KMS-11 (cell line): ENCODE results near the gene TMEM238.
A peak's percentile ranks its signal among the peaks of the same experiment; 100 is the strongest.
"Not testable (repeated sequence)": the region's sequence is repeated elsewhere in the genome, so short reads cannot be mapped to it uniquely, and the experiment has no call there.

Experiments
- H2AFZ ChIP-seq: fragments of 200-600 bp; sonication (generic); 2 replicates; pipeline ENCODE4 v1.6.1; 2016; ENCODE audit warnings: antibody characterized with exemption, mixed run types, low read depth
- H3K27ac ChIP-seq: fragments of 200-600 bp; sonication (generic); 2 replicates; pipeline ENCODE4 v1.6.1; 2016; ENCODE audit warnings: mild to moderate bottlenecking, mixed run types
- H3K27me3 ChIP-seq: fragments of 200-600 bp; sonication (generic); 2 replicates; pipeline ENCODE4 v1.6.1; 2017; ENCODE audit warnings: mild to moderate bottlenecking, low read depth, mixed run types, moderate library complexity; ENCODE audit not compliant: insufficient read depth
- H3K36me3 ChIP-seq: fragments of 200-600 bp; sonication (generic); 2 replicates; pipeline ENCODE4 v1.6.1; 2017; ENCODE audit warnings: mild to moderate bottlenecking, mixed run types; ENCODE audit not compliant: insufficient read depth
- H3K4me1 ChIP-seq: fragments of 200-600 bp; sonication (generic); 2 replicates; pipeline ENCODE4 v1.6.1; 2016; ENCODE audit warnings: mild to moderate bottlenecking, low read depth, mixed run types; ENCODE audit not compliant: poor library complexity, severe bottlenecking
- H3K4me2 ChIP-seq: fragments of 200-600 bp; sonication (generic); 2 replicates; pipeline ENCODE4 v1.7.0; 2016; ENCODE audit warnings: mild to moderate bottlenecking, mixed run types
- H3K4me3 ChIP-seq: fragments of 200-600 bp; sonication (generic); IDR thresholded peaks from 2 replicates; pipeline ENCODE4 v1.6.1; 2017; ENCODE audit warnings: low read depth, low read length, mixed read lengths; ENCODE audit not compliant: insufficient read depth
- H3K79me2 ChIP-seq: fragments of 200-600 bp; sonication (generic); 2 replicates; pipeline ENCODE4 v1.6.1; 2016; ENCODE audit warnings: low read depth, mixed run types; ENCODE audit not compliant: insufficient read depth
- H3K9ac ChIP-seq: fragments of 200-600 bp; sonication (generic); 2 replicates; pipeline ENCODE4 v1.6.1; 2016; ENCODE audit warnings: mild to moderate bottlenecking, mixed run types
- H4K20me1 ChIP-seq: fragments of 200-600 bp; sonication (generic); 2 replicates; pipeline ENCODE4 v1.6.1; 2016; ENCODE audit warnings: mild to moderate bottlenecking, mixed run types; ENCODE audit not compliant: insufficient read depth
- CTCF ChIP-seq: fragments of 200-600 bp; sonication (generic); conservative IDR thresholded peaks from 2 replicates; pipeline ENCODE4 v1.6.1; 2017; ENCODE audit warnings: low read depth, mild to moderate bottlenecking, antibody characterized with exemption, low read length, moderate library complexity, mixed read lengths

TMEM238 gene

GRCh38 chr19:55419103-55419502 lies 35.0 kb upstream of the TMEM238 start:
- no peak overlapping the region for H3K4me2 ChIP-seq

GRCh38 chr19:55418185-55418584 lies 34.1 kb upstream of the TMEM238 start:
- Histone ChIP-seq H3K27me3 (peaks cover 64% of the 10 kb centered on the region), H3K9ac (no peak overlapping the region), H3K27ac (no peak overlapping the region), H3K4me3 (no peak overlapping the region), H3K36me3 (no peaks in the 10 kb centered on the region), H4K20me1 (no peaks in the 10 kb centered on the region), H3K79me2 (no peaks in the 10 kb centered on the region), H2AFZ (no peak overlapping the region), H3K4me1 (no peaks in the 10 kb centered on the region), H3K4me2 (no peak overlapping the region)
- TF ChIP-seq CTCF = peak; percentile 92

More at GRCh38 chr19:55419103-55419502, 35.0 kb upstream of the TMEM238 start:
- H3K4me3 ChIP-seq = no peak overlapping the region
- H3K36me3 ChIP-seq = no peaks in the 10 kb centered on the region
- H3K4me1 ChIP-seq = no peaks in the 10 kb centered on the region
- no peaks in the 10 kb centered on the region for H4K20me1 ChIP-seq
- H3K27ac ChIP-seq = no peak overlapping the region
- no peak overlapping the region for H3K9ac ChIP-seq
- H2AFZ ChIP-seq = no peak overlapping the region
- TF ChIP-seq CTCF = no peak
- H3K27me3 ChIP-seq = peaks cover 72% of the 10 kb centered on the region
- H3K79me2 ChIP-seq = no peaks in the 10 kb centered on the region

- Histone ChIP-seq H3K79me2 (peaks cover 24% of the 10 kb centered on the region), H4K20me1 (peaks cover 4% of the 10 kb centered on the region; the same call in 1 of the 2 replicates), H2AFZ (no peak overlapping the region), H3K27me3 (peaks cover 14% of the 10 kb centered on the region), H3K4me3 (no peak overlapping the region), H3K4me2 (no peak overlapping the region), H3K36me3 (peaks cover 10% of the 10 kb centered on the region; the same call in 1 of the 2 replicates), H3K27ac (no peak overlapping the region), H3K4me1 (peaks cover 24% of the 10 kb centered on the region), H3K9ac (no peak overlapping the region)
- TF ChIP-seq CTCF = no peak
Observed at GRCh38 chr19:55410168-55410567, 26.1 kb upstream of the TMEM238 start.

DNA sequence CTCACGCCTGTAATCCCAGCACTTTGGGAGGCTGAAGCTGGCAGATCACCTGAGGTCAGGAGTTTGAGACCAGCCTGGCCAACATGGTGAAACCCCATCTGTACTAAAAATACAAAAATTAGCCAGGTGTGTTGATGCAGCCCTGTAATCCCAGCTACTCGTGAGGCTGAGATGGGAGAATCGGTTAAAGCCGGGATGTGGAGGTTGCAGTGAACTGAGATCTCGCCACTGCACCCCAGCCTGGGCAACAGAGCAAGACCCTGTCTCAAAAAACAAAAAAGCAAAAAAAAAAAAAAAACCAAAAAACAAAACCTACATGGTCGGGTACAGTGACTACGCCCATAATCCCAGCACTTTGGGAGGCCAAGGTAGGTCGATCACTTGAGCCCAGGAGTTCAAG lies 25.1 kb upstream of the TMEM238 start:
- H2AFZ ChIP-seq, H3K4me3 ChIP-seq, H3K4me2 ChIP-seq, H3K36me3 ChIP-seq, H3K9ac ChIP-seq, H3K27me3 ChIP-seq, H4K20me1 ChIP-seq, H3K27ac ChIP-seq: not testable (repeated sequence)
- peaks cover 24% of the 10 kb centered on the region for H3K4me1 ChIP-seq
- H3K79me2 ChIP-seq = peaks cover 34% of the 10 kb centered on the region

DNA sequence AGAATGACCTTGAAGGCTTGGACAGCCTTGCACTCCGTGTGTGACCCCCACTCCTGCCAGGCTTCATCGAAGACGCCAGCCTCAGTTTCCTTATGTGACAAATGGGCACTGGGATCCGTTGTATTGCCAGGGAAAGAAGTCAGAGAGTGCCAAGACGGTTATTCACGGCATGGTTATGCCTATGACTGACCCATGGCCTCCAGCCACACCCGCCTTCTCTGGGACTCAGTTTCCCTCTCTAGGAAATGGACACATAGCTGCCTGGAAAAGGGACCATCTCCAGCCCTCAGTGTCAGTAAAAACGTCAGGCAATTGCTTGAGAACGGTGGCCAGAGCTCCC lies 24.4 kb upstream of the TMEM238 start:
- peaks cover 15% of the 10 kb centered on the region; the same call in 1 of the 2 replicates for H3K36me3 ChIP-seq
- peak overlapping the region; percentile 98 for H3K27ac ChIP-seq
- H3K4me2 ChIP-seq = peak overlapping the region; percentile 86
- no peak for TF ChIP-seq CTCF
- peaks cover 4% of the 10 kb centered on the region; the same call in 1 of the 2 replicates for H4K20me1 ChIP-seq
- peaks cover 24% of the 10 kb centered on the region for H3K4me1 ChIP-seq
- peak overlapping the region; percentile 87; the same call in 1 of the 2 replicates for H2AFZ ChIP-seq
- H3K4me3 ChIP-seq = no peak overlapping the region
- peaks cover 39% of the 10 kb centered on the region for H3K79me2 ChIP-seq
- peaks cover 5% of the 10 kb centered on the region; the same call in 1 of the 2 replicates for H3K27me3 ChIP-seq
- H3K9ac ChIP-seq = peak overlapping the region; percentile 97
